Measurements from ENCODE around the gene GOLGA2.

- TF ChIP-seq CTCF (IDR thresholded peaks at IDR 0.05): no peak
- no peak for TF ChIP-seq POLR2A (IDR thresholded peaks at IDR 0.05)
These were observed 9.4 kb upstream of the GOLGA2 start for GRCh38 chr9:128285033-128285784.
